ENCODE data around the gene IL1RL1. TPM values are rescaled to one million over a fixed set of nuclear protein-coding genes. Genes with fewer than 3 reads are reported as not detected.
A peak's percentile ranks its signal among the peaks of the same experiment; 100 is the strongest.

Gene IL1RL1
- total RNA-seq, 4 donors from 2014 or later: 0.45 to 10.9 (median 5.8) TPM

DNA sequence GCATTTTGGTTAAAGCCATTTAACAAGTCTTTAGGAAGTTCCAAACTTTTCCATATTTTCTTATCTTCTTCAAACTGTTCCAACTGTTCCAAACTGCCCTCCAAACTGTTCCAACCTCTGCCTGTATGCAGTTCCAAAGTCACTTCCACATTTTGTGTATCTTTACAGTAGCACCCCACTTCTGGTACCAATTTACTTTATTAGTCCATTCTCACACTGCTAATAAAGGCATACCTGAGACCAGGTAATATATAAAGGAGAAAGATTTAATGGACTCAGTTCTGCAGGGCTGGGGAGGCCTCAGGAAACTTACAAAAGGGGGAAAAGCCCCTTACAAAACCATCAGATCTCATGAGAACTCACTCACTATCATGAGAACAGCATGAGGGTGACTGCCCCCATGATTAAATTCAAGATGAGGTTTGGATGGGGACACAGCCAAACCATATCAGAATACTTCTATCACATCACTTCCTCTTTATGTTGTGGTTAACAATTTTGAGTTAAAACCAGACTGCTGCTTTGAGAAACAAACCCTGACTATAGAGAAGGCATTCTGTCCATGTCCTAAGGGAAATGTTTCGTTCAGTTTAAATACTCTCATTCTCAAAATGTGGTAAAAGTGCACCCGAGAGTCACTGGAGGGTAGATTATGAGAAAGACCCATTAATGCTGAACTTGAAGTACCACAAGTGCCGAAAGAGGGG lies 55.2 kb downstream of the IL1RL1 start:
- H3K36me3 ChIP-seq: peaks cover 0 to 22% (median 0%) of the 10 kb centered on the region in 3 donors
- DNase-seq: no peak
- no peaks in the 10 kb centered on the region for H3K4me1 ChIP-seq
- TF ChIP-seq POLR2A (IDR thresholded peaks at IDR 0.05): no peak
- TF ChIP-seq, protein P1, sequence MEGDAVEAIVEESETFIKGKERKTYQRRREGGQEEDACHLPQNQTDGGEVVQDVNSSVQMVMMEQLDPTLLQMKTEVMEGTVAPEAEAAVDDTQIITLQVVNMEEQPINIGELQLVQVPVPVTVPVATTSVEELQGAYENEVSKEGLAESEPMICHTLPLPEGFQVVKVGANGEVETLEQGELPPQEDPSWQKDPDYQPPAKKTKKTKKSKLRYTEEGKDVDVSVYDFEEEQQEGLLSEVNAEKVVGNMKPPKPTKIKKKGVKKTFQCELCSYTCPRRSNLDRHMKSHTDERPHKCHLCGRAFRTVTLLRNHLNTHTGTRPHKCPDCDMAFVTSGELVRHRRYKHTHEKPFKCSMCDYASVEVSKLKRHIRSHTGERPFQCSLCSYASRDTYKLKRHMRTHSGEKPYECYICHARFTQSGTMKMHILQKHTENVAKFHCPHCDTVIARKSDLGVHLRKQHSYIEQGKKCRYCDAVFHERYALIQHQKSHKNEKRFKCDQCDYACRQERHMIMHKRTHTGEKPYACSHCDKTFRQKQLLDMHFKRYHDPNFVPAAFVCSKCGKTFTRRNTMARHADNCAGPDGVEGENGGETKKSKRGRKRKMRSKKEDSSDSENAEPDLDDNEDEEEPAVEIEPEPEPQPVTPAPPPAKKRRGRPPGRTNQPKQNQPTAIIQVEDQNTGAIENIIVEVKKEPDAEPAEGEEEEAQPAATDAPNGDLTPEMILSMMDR (IDR thresholded peaks at IDR 0.05): no peak
- intact Hi-C loops (cut with DNase I): no loop called here
- no peak overlapping the region for H3K4me3 ChIP-seq
- peaks cover 0 to 17% (median 7%) of the 10 kb centered on the region in 3 donors for H3K9me3 ChIP-seq
- no peaks in the 10 kb centered on the region for H3K27me3 ChIP-seq
- peak overlapping the region in 3 of 4 donors; percentile 16 to 42 (median 19) for H3K27ac ChIP-seq
- WGBS, 2 donors: 76 to 86% methylated on average over 3 of the region's 3 CpGs

DNA sequence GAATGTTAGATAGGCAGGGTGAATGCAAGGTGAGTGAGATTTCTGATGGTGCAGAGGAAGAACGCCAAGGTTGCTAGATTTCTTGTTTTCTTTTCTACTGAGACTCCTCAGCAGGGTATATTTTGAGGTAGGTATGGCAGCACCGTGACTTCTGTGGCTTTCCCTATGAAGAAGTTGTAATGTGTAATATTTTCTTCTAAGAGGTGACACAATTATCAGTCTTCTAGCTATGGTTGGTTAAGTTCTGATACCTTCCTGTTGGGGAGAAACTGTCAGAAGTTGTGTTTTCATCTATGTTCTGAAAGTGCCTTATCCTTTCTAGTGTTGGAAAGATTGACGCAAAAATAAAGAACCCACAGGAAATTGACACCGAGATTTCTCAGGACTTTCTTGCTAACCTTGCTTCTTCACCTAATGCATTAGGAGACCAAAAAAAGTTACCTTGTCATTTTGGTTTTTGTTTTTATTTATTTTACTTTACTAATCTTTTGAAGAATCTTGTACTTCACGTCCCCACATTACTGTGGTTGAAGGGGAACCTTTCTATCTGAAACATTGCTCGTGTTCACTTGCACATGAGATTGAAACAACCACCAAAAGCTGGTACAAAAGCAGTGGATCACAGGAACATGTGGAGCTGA lies 56.1 kb downstream of the IL1RL1 start:
- 70 to 85% methylated on average over 6 of the region's 6 CpGs for WGBS, 2 donors
- Histone ChIP-seq H3K4me3 (no peak overlapping the region), H3K9me3 (peaks cover 0 to 17% (median 7%) of the 10 kb centered on the region in 3 donors), H3K36me3 (peaks cover 0 to 22% (median 0%) of the 10 kb centered on the region in 3 donors), H3K27ac (peak overlapping the region in 3 of 4 donors; percentile 16 to 42 (median 19)), H3K4me1 (no peaks in the 10 kb centered on the region), H3K27me3 (no peaks in the 10 kb centered on the region)
- DNase-seq: no peak
- TF ChIP-seq, protein P1 (IDR thresholded peaks at IDR 0.05): no peak
- no peak for TF ChIP-seq POLR2A (IDR thresholded peaks at IDR 0.05)
- intact Hi-C loops (cut with DNase I): no loop called here

DNA sequence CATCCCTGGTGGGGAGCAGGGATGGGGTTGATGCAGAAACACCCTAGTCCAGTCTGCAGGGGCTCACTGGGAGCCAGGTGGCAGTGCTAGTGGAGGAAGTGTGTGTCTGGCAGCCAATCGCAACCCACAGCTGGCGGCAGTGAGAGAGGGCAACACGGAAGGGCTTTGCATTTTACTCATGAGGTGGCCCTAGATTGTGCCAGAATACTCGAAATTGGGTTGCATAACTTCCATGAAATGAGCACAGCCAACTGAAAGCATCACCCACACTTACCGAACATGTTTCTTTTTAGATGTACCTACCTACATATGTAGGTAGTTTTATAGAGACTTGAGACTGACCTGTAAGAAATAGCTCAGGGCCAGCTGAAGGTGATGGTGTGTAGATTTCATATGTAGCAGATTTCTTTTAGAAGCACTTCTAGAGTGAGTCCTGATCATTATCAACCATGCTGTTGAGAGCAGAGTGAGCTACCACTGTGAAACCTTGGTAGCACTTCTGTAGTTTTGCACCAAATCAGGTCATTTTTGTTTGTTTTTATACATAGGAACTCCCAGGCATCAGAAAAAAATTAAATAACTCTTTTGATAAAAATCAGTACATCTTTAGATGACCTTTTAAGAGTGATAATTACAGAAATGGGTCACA lies 57.2 kb downstream of the IL1RL1 start:
- WGBS, 2 donors: 80 to 85% methylated on average over 4 to 5 of the region's 5 CpGs
- intact Hi-C loops (cut with DNase I): no loop called here
- TF ChIP-seq, protein P1 (IDR thresholded peaks at IDR 0.05): no peak
- no peak for TF ChIP-seq POLR2A (IDR thresholded peaks at IDR 0.05)
- DNase-seq: no peak
- no peaks in the 10 kb centered on the region for H3K4me1 ChIP-seq
- peaks cover 0 to 15% (median 0%) of the 10 kb centered on the region in 3 donors for H3K36me3 ChIP-seq
- H3K27me3 ChIP-seq: no peaks in the 10 kb centered on the region
- H3K4me3 ChIP-seq: no peak overlapping the region
- peaks cover 0 to 17% (median 7%) of the 10 kb centered on the region in 3 donors for H3K9me3 ChIP-seq
- peak overlapping the region in 3 of 4 donors; percentile 2 to 28 (median 18) for H3K27ac ChIP-seq

DNA sequence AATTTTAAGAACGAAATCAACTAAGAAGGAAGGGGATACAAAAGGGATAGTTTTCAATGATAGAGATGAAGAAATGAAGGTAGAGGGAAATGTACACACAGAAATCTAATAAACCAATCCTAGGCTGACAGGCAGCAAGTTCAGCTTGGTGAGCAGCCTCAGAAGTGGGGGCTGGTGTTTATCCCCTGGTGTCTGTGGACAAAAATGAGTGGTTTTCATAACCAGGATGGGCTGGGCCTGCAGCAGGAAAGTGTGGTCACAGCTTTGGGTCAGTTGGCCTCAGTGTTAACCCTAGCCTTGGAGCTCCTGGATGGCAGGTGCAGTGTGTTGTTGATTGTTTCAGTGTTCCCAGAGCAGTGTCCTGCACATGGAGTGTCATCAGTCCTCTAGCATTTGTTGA lies 58.5 kb downstream of the IL1RL1 start:
- Histone ChIP-seq H3K27me3 (no peaks in the 10 kb centered on the region), H3K27ac (no peak overlapping the region), H3K9me3 (peaks cover 0 to 17% (median 7%) of the 10 kb centered on the region in 3 donors), H3K36me3 (peaks cover 0 to 11% (median 0%) of the 10 kb centered on the region in 3 donors), H3K4me1 (no peaks in the 10 kb centered on the region), H3K4me3 (no peak overlapping the region)
- intact Hi-C loops (cut with DNase I): no loop called here
- 89 to 100% methylated on average over 1 of the region's 1 CpG for WGBS, 2 donors
- DNase-seq: no peak
- no peak for TF ChIP-seq POLR2A (IDR thresholded peaks at IDR 0.05)
- TF ChIP-seq, protein P1 (IDR thresholded peaks at IDR 0.05): no peak

Measured in esophagus squamous epithelium (tissue), 5 donors.